Tibial nerve (tissue), 3 donors: ENCODE results near the gene SHF.

Experiments used
- CTCF ChIP-seq, 5 experiments: fragments of 200-600 bp in 3 of 5; fragments of 450-650 bp in 2 of 5; sonication (generic) in 3 of 5; IDR thresholded peaks; one replicate each; pipeline ENCODE4 v1.5.1; 2016 to 2019; ENCODE audit warnings: antibody characterized with exemption in 5 of 5, mild to moderate bottlenecking in 3 of 5, moderate library complexity in 2 of 5
- POLR2A ChIP-seq, 2 donors: fragments of 450-650 bp; IDR thresholded peaks; one replicate each; pipeline ENCODE4 v1.6.1; 2017; ENCODE audit warnings: antibody characterized with exemption in 2 of 2, mild to moderate bottlenecking in 2 of 2, moderate library complexity in 2 of 2

- TF ChIP-seq CTCF (IDR thresholded peaks at IDR 0.05) (no peak), POLR2A (IDR thresholded peaks at IDR 0.05) (no peak)
These were observed 9.7 kb upstream of the SHF start for GRCh38 chr15:45197512-45197911.
